ENCODE data around the gene CFAP97D1.

DNA sequence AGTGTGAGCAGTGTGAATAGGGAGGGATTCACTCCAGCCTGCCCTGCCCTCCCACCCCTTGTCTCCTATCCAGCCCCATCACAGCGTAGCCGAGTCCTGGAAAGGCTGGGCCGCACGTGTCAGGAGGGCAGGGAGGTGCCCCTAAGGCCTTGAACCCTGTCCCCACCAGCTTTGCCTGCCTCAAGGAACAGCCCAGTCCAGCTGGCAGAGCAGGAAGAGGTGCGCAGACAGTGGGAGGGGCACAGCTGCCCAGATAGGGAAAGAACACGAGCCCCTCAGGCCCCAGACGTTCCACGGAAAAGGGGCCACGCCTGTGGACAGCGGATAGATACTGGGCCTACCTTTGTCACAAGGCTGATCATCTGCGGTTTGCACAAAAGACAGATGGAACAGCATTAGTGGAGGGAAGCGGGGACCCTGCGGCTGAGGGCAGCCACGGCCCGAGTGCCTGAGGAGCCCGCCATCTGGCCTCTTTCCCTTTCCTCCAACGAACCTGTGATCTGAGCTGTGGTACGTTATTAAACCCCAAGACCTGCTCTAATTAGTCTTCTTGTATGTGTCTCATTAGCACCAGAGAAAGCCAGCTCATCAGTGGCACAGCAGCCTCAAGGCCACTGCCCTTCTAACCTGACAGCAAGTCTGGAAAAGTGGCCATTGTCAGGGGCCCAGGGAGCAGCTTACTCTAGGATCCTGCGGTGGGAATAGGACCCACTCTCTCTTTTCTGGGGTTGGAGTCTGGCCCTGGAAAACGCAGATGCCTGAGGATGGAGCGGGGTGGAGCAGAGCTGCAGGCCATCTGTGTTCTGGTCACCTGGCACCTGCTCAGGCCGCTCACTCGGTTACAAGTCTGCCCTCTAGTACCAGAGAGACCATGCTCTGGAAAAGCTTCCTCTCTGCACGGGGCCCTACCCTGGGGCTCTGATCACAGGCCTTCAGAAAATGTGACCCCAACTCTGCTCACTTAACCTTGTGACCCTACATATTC lies 36.4 kb downstream of the CFAP97D1 start:
- no peak for TF ChIP-seq POLR2AphosphoS5 (IDR thresholded peaks at IDR 0.05; ENCODE audit: low read depth, low read length)
- TF ChIP-seq, protein P1, sequence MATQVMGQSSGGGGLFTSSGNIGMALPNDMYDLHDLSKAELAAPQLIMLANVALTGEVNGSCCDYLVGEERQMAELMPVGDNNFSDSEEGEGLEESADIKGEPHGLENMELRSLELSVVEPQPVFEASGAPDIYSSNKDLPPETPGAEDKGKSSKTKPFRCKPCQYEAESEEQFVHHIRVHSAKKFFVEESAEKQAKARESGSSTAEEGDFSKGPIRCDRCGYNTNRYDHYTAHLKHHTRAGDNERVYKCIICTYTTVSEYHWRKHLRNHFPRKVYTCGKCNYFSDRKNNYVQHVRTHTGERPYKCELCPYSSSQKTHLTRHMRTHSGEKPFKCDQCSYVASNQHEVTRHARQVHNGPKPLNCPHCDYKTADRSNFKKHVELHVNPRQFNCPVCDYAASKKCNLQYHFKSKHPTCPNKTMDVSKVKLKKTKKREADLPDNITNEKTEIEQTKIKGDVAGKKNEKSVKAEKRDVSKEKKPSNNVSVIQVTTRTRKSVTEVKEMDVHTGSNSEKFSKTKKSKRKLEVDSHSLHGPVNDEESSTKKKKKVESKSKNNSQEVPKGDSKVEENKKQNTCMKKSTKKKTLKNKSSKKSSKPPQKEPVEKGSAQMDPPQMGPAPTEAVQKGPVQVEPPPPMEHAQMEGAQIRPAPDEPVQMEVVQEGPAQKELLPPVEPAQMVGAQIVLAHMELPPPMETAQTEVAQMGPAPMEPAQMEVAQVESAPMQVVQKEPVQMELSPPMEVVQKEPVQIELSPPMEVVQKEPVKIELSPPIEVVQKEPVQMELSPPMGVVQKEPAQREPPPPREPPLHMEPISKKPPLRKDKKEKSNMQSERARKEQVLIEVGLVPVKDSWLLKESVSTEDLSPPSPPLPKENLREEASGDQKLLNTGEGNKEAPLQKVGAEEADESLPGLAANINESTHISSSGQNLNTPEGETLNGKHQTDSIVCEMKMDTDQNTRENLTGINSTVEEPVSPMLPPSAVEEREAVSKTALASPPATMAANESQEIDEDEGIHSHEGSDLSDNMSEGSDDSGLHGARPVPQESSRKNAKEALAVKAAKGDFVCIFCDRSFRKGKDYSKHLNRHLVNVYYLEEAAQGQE (IDR thresholded peaks at IDR 0.05; ENCODE audit: insufficient read depth in 1 of 2, low read depth in 2 of 2, low read length in 2 of 2) = no peak
- no peak for TF ChIP-seq TAF1 (IDR thresholded peaks at IDR 0.05; ENCODE audit: borderline replicate concordance, insufficient read depth, low read length)
- no peak for TF ChIP-seq SIN3A (IDR thresholded peaks at IDR 0.05; ENCODE audit: borderline replicate concordance, insufficient read depth, low read length)
- TF ChIP-seq FOXP2 (optimal IDR thresholded peaks at IDR 0.05; ENCODE audit: borderline replicate concordance, extremely low read depth, extremely low read length, insufficient read depth) = no peak

All from PFSK-1 (cell line).